Stimulated activated CD4-positive, alpha-beta T cell treated with anti-CD3 and anti-CD28 coated beads, TNF-alpha, amount 100 ng/mL, for 48 hours (primary cell): ENCODE results near the gene RCC2.
A peak's percentile ranks its signal among the peaks of the same experiment; 100 is the strongest.
"Not testable (repeated sequence)": the region's sequence is repeated elsewhere in the genome, so short reads cannot be mapped to it uniquely, and the experiment has no call there.

Experiments used
- DNase-seq, 3 donors: peaks; one replicate each; pipeline ENCODE4 v3.0.0-alpha.2; 2020; ENCODE audit warnings: low read depth in 3 of 3

The RCC2 gene

DNA sequence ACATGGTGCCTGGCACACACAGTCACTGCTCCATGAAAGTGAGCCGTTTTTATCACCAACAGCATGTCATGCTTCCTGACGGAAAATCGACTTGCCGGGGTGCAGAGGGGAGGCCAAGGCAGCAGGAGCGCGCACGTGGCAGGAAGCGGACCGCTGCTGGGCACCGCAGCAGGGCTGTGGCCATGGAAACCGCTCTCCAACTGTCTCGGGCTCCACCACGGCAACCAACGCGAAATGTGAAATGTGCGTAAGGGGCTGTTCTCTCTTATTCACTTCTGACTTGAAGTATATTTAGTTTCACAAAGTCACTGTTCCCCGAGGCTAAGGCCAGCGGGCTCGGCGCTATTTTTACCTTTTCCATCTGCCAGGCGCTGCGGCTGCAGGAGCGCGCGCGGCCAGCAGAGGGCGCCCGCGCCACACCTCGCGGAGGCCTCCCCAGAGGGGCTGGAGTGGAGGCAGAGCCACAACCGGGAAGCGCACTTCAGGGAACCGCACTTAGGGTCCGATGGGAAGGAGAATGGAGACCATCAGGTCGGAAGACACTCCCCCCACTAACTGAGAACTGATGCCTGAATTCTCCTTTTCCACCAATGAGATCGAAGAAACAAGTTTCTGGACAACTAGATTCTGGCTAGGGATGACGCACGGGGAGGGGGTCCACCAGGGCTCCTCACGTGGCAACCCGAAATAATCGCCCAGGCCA lies 19.7 kb downstream of the RCC2 start:
- DNase-seq: peak in 2 of 3 donors; percentile 29 to 51

- DNase-seq: no peak
These were observed 23.1 kb downstream of the RCC2 start for GRCh38 chr1:17416389-17416788.

- DNase-seq: no peak
These were observed 25.5 kb downstream of the RCC2 start for GRCh38 chr1:17414022-17414421.

DNA sequence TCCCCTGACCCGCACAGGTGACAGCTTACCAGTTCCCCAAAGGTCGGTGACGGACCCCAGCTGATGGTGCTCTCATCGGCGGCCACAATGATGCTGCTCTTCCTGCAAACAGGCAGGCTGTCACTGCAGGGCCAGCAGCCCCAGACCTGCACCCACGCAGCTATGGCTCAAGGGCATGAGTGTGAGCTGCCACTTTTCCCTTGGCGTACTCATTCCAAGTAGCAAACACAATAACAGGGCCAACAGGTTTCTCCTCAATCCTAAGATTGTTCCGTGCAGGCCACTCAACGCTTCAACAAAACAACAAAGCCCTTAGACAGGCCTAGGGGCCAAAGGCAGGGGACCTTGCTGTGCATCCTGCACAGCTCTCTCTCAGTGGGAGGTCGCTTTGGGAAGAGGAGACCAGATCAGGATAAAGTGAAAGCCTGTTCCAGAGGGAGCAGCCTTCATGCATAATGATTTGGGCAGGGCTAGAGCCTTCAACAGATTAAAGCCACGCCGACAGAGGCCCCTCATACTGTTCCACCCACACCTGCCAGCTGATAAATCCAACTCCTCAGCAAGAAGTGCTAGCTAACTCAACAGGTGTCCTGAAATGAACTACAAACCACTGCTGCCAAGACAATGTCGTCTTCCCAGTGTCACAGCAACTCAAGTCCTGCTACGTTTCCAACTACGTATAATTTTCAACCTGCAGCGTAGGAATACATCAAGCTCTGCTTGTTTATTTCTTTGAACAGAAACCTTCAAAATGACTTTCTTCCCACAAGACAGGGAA lies 27.2 kb downstream of the RCC2 start:
- no peak for DNase-seq

DNA sequence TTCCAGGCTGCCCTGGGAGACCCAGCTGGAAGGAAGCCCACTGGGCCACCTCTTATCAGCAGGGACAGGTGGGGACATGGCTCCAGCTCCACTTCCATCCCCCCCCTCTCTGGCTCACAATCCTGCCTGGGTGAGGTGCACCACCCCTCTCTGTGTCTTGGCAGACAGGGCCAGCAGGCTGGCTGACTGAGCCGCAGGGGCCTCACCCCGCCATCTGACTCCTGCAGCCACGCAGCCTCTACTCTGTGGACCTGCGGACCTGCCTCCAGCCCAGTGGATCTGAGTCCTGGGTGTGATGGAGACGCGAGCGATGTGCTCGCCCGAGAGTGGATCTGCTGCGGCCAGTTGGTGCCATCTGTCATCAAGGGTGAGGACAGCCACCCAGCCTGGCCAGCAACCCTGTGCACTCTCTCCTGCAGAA lies 30.1 kb downstream of the RCC2 start:
- no peak for DNase-seq

DNA sequence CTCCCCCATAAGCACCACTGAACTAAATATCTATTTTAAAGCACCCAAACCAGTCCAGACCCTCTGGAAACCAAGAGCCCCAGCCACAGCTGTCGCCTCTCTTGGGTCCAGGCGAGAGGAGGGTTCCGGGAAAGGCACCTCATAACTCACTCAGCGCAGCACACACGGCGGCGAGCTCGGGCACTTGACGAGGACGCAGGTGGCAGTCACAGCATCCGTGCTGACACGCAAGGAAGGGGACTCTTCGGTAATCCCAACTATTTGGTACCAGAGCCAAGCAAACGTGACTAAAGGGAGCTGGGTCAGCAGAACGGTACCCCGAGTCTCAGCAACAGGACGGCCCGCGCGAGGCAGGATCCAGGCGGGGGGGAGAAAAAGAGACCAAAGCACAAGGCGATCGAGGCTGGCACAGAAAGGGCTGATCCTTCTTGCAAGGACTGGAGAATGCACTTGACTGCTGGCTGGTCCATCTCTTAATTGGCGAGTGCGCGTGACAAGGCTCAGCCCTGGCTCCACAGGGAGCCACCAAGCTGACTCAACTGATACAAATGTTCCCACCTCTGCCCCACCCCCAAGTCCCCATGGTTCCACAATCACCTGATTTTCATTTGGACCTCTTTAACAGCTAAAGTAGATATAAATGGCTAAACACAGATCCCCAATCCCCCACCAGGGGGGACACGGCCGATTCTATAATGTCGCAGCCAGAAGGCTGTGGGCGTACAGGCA lies 31.5 kb downstream of the RCC2 start:
- not testable (repeated sequence) for DNase-seq

- DNase-seq: not testable (repeated sequence)
These were observed 32.6 kb downstream of the RCC2 start for GRCh38 chr1:17406760-17407475.

- DNase-seq: peak; percentile 7 to 27 (median 22)
These were observed 33.3 kb downstream of the RCC2 start for GRCh38 chr1:17405898-17406759.

DNA sequence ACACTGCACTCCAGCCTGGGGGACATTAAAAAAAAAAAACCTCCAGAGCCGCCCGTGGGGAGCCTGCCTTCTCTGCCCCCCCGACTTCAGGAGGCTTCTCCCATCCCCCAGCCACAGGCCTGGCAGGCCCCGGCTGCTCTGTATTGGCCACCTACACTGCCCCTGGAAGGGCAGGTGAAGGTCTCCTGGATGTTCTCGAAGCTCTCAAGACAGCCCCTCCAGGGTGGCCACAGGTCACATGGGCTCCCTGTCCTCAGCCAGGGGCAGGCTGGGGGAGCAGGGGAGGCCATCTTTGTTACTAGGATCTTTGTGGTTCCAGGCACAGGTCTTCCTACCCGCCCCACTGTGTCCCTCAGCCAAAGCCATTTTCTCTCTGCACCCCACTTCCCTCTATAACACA lies 34.7 kb downstream of the RCC2 start:
- no peak for DNase-seq

DNA sequence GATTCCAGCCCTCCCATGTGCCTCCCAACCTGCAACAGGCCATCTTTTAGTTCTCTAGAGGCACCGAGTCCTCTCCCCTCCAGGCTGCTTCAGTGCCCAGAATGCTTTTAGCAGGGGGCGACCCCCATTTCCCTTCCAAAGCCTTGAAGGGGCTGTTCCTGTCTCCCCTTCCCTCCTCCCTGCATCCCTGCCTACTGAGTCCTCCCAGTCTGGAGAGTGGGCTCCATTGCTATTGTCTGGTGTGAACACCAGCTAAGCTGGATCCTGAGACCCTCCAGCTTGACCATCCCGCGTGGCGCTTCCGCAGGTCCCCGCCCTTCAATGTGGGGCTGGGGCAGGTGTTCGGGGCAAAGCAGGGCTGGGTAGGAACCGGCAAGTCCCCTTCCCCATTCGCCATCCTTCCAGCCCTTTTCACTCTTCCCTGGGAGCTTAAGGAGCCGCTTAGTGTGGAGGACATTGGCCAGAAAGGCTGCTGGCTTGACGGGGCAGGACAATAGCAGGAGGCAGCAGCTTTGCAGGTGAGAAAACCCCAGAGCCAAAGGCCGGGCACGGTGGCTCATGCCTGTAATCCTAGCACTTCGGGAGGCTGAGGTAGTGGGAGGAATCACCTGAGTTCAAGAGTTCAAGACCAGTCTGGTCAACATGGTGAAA lies 35.3 kb downstream of the RCC2 start:
- DNase-seq: no peak

DNA sequence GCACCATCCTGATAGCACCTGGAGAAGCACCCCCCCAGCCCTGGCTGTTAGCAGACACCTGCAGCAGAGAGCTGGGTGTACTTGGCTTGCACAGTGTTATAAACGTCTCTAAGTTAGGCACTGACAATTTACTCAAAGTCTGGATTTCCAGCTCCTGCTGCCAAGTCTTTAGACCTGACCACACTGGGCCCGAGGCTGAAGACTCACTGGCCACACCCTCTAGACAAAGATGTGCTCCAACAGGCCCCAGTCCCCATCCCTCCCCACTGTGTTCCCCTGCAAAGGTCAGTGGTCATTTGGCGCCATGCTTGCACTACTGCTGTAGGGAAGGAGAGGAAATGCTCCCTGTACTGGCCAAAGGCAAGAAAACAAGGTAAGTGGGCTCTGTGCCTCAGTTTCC lies 36.4 kb downstream of the RCC2 start:
- DNase-seq: no peak

DNA sequence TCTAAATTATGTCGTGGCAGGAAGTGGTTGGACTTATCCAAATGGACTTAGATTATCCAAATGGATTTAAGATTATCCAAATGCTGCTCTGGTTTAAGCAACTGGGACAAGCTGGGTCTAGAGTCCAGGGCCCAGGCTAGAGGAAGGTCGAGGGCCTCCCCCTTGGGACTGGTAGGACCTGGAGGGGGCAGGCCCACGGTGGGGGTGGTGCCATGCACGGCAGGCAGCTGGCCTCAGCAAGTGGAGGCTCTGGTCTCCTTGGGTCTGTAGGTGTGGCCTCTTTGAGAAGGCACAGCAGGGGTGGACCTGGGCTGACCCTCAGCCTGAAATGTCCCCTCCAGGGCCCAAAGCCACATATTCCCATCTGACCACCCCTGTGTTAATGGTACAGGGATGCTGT lies 37.6 kb downstream of the RCC2 start:
- DNase-seq: no peak

- no peak for DNase-seq
These were observed 38.6 kb downstream of the RCC2 start for GRCh38 chr1:17400725-17401341.

DNA sequence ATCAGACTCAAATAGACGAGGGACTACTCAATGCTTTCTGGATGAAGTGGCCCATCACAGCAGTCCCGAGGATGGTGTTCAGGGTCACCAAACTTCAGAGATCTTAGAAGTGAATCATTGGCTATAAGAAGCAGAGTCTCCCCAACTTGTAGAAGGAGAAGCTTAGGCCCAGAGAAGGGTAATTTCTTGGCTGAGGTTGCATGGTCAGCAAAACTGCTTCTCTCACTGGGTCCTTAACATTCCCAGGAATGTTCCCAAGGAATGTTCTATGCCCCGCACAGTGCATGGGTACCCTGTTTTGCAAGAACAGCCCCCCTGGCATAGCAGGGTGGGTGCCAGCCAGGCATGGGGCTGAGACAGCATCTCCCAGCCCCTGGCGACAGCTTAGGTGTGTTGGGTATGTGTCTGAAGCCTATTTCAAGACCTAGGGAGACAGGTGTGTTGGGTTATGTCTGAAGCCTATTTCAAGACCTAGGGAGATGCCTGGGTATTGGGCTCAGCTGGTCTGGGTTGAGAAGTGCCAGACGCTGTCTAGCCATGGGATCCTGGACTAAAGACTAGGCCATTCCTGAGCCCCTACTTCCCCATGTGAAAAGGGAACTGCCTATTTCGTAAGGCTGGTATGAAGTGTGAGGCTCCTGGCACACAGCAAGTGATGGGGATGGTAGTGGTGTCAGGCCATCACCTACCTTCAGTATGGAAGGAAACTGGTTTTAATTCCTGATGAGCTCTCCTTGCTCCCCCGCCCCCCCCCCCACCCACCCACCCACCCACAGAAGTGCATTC lies 41.4 kb downstream of the RCC2 start:
- no peak for DNase-seq

- DNase-seq: no peak
These were observed 46.2 kb downstream of the RCC2 start for GRCh38 chr1:17393230-17393629.

GRCh38 chr1:17392199-17392740 lies 47.2 kb downstream of the RCC2 start:
- DNase-seq: no peak

- no peak for DNase-seq
These were observed 58.3 kb downstream of the RCC2 start for GRCh38 chr1:17381161-17381560.

DNA sequence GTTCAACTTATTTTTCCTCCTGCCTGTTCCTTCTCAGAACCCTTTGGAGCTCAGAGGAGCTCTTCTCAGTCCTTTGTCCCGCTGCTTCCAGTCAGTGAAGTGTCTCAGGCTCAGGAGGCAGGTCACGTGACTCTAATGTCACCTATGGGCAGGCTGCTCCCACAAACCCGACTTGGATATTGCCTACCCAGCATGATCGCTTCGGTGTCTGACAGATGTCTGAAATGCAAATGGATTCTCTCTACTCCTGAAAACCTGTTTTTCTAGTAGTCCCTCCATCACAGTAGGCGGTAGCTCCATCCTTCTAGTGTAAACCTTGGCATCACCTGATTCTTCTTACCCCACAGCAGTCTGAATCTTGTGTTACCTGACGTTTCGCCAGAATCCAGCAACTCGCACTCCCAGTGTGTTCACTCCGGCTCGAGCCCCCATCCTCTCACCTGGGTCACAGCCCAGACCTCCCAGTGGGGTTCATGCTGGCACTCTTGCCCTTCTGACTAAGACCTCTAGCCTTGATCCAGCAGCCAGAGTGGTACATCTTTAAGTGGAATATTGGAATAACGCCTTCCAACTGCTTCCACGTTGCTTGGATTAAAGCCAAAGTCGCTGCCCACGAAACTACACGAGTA lies 62.0 kb downstream of the RCC2 start:
- DNase-seq: no peak
